Neural progenitor cell (in vitro differentiated cells): ENCODE results near the gene TOP2B. TPM values are rescaled to one million over a fixed set of nuclear protein-coding genes. Genes with fewer than 3 reads are reported as not detected.

Experiments used
- DNase-seq: peaks from one replicate; pipeline ENCODE4 v3.0.0-alpha.2; 2016; ENCODE audit warnings: low spot score
- H2AFZ ChIP-seq: fragments of 200-600 bp; sonication (generic); replicated peaks from 2 replicates; pipeline ENCODE4 v1.6.1; 2016; ENCODE audit warnings: antibody characterized with exemption
- H3F3A ChIP-seq: fragments of 200-600 bp; sonication (generic); 2 replicates; pipeline ENCODE4 v1.6.1; 2016; ENCODE audit warnings: antibody characterized with exemption, low read depth
- H3K27ac ChIP-seq: fragments of 200-600 bp; sonication (generic); 2 replicates; pipeline ENCODE4 v1.5.1; 2016; ENCODE audit warnings: mild to moderate bottlenecking
- H3K27me3 ChIP-seq: fragments of 200-600 bp; sonication (generic); 2 replicates; pipeline ENCODE4 v1.6.1; 2016; ENCODE audit warnings: mild to moderate bottlenecking, moderate library complexity
- H3K36me3 ChIP-seq: fragments of 200-600 bp; sonication (generic); 2 replicates; pipeline ENCODE4 v1.5.1; 2016
- H3K4me1 ChIP-seq: fragments of 200-600 bp; sonication (generic); 2 replicates; pipeline ENCODE4 v1.6.1; 2016; ENCODE audit warnings: mixed run types
- H3K4me2 ChIP-seq: fragments of 200-600 bp; sonication (generic); 2 replicates; pipeline ENCODE4 v1.6.1; 2016
- H3K4me3 ChIP-seq: fragments of 200-600 bp; sonication (generic); 2 replicates; pipeline ENCODE4 v1.5.1; 2016
- H3K79me2 ChIP-seq: fragments of 200-600 bp; sonication (generic); 2 replicates; pipeline ENCODE4 v1.6.1; 2016; ENCODE audit warnings: low read depth
- H3K9ac ChIP-seq: fragments of 200-600 bp; sonication (generic); 2 replicates; pipeline ENCODE4 v1.6.1; 2016
- H3K9me3 ChIP-seq: fragments of 200-600 bp; sonication (generic); 2 replicates; pipeline ENCODE4 v1.5.1; 2016; ENCODE audit warnings: low read depth
- H4K20me1 ChIP-seq: fragments of 200-600 bp; sonication (generic); 2 replicates; pipeline ENCODE4 v1.6.1; 2016; ENCODE audit warnings: low read depth
- H3K27ac Mint-ChIP-seq: 3 replicates; pipeline ENCODE4 v1.8.0; 2021; ENCODE audit warnings: mixed read lengths
- H3K27me3 Mint-ChIP-seq: 2 replicates; pipeline ENCODE4 v1.8.0; 2022; ENCODE audit warnings: low read depth, mild to moderate bottlenecking, inconsistent platforms, moderate library complexity, mixed read lengths; ENCODE audit not compliant: insufficient read depth
- H3K36me3 Mint-ChIP-seq: 3 replicates; pipeline ENCODE4 v1.8.0; 2021; ENCODE audit warnings: mixed read lengths
- H3K4me1 Mint-ChIP-seq: 3 replicates; pipeline ENCODE4 v1.8.0; 2021; ENCODE audit warnings: mixed read lengths
- H3K4me3 Mint-ChIP-seq: 3 replicates; pipeline ENCODE4 v1.8.0; 2021; ENCODE audit warnings: mild to moderate bottlenecking, moderate library complexity, mixed read lengths
- H3K9me3 Mint-ChIP-seq: 3 replicates; pipeline ENCODE4 v1.8.0; 2020; ENCODE audit warnings: mixed read lengths
- CTCF ChIP-seq: fragments of 200-600 bp; sonication (generic); IDR thresholded peaks from 2 replicates; pipeline ENCODE4 v1.5.1; 2017; ENCODE audit warnings: antibody characterized with exemption, mild to moderate bottlenecking
- EZH2 ChIP-seq: fragments of 200-600 bp; sonication (generic); IDR thresholded peaks from 2 replicates; pipeline ENCODE4 v1.6.1; 2017; ENCODE audit warnings: antibody characterized with exemption, mild to moderate bottlenecking, moderate library complexity
- EZH2phosphoT487 ChIP-seq: fragments of 200-600 bp; sonication (generic); IDR thresholded peaks from 2 replicates; pipeline ENCODE4 v1.6.1; 2017; ENCODE audit warnings: antibody characterized with exemption
- total RNA-seq: library from RNA; depleted of rRNA; stranded (reverse); fragments of >200 nt; gene quantifications from 2 replicates; pipeline ENCODE4 v1.2.3, GENCODE V29; 2015; ENCODE audit warnings: low replicate concordance

TOP2B gene
- total RNA-seq, 1 donor from 2014 or later: 327 TPM

GRCh38 chr3:25653322-25653721 is 11.4 kb downstream of the TOP2B start:
- TF ChIP-seq EZH2phosphoT487 (no peak), EZH2 (no peak), CTCF (no peak)
- no peaks in the 10 kb centered on the region for H3K4me1 Mint-ChIP-seq
- DNase-seq: no peak
- Histone ChIP-seq H3K4me2 (no peak overlapping the region), H2AFZ (no peak overlapping the region), H3K27ac (no peak overlapping the region), H3K27me3 (no peaks in the 10 kb centered on the region), H3K36me3 (no peaks in the 10 kb centered on the region), H3K4me1 (no peaks in the 10 kb centered on the region), H3K9me3 (no peaks in the 10 kb centered on the region), H3K9ac (no peak overlapping the region), H3F3A (peaks cover 10% of the 10 kb centered on the region), H3K4me3 (no peak overlapping the region), H4K20me1 (peaks cover 48% of the 10 kb centered on the region), H3K79me2 (peaks cover 99% of the 10 kb centered on the region)
- H3K36me3 Mint-ChIP-seq: peaks cover 60% of the 10 kb centered on the region
- no peak overlapping the region for H3K27ac Mint-ChIP-seq
- no peaks in the 10 kb centered on the region for H3K27me3 Mint-ChIP-seq
- H3K4me3 Mint-ChIP-seq: no peak overlapping the region
- H3K9me3 Mint-ChIP-seq: peaks cover 66% of the 10 kb centered on the region

- peaks cover 12% of the 10 kb centered on the region for H3F3A ChIP-seq
- Mint-ChIP-seq H3K36me3 (peaks cover 62% of the 10 kb centered on the region), H3K27me3 (no peaks in the 10 kb centered on the region), H3K4me1 (peaks cover 4% of the 10 kb centered on the region), H3K9me3 (peaks cover 66% of the 10 kb centered on the region), H3K27ac (no peak overlapping the region), H3K4me3 (no peak overlapping the region)
- no peak overlapping the region for H3K9ac ChIP-seq
- peaks cover 99% of the 10 kb centered on the region for H3K79me2 ChIP-seq
- TF ChIP-seq EZH2phosphoT487 (no peak), EZH2 (no peak), CTCF (no peak)
- H3K4me3 ChIP-seq: no peak overlapping the region
- DNase-seq: no peak
- no peaks in the 10 kb centered on the region for H3K4me1 ChIP-seq
- H2AFZ ChIP-seq: no peak overlapping the region
- H3K9me3 ChIP-seq: no peaks in the 10 kb centered on the region
- no peaks in the 10 kb centered on the region for H3K36me3 ChIP-seq
- no peak overlapping the region for H3K27ac ChIP-seq
- no peaks in the 10 kb centered on the region for H3K27me3 ChIP-seq
- H4K20me1 ChIP-seq: peaks cover 49% of the 10 kb centered on the region
- H3K4me2 ChIP-seq: no peak overlapping the region
Observed at GRCh38 chr3:25652921-25653320, 11.8 kb downstream of the TOP2B start.

- Histone ChIP-seq H3K36me3 (no peaks in the 10 kb centered on the region), H3K4me3 (no peak overlapping the region), H3F3A (peaks cover 12% of the 10 kb centered on the region), H2AFZ (no peak overlapping the region), H3K27me3 (no peaks in the 10 kb centered on the region), H4K20me1 (peaks cover 41% of the 10 kb centered on the region), H3K9me3 (no peaks in the 10 kb centered on the region), H3K79me2 (peaks cover 100% of the 10 kb centered on the region), H3K4me1 (no peaks in the 10 kb centered on the region), H3K27ac (no peak overlapping the region), H3K9ac (no peak overlapping the region), H3K4me2 (no peak overlapping the region)
- Mint-ChIP-seq H3K36me3 (peaks cover 51% of the 10 kb centered on the region), H3K4me1 (peaks cover 6% of the 10 kb centered on the region), H3K27ac (no peak overlapping the region), H3K9me3 (peaks cover 47% of the 10 kb centered on the region), H3K27me3 (no peaks in the 10 kb centered on the region), H3K4me3 (no peak overlapping the region)
- DNase-seq: no peak
- TF ChIP-seq CTCF (no peak), EZH2phosphoT487 (no peak), EZH2 (no peak)
Observed at GRCh38 chr3:25648925-25649830, 15.5 kb downstream of the TOP2B start.
